ENCODE data around the gene MARCHF7. TPM values are rescaled to one million over a fixed set of nuclear protein-coding genes. Genes with fewer than 3 reads are reported as not detected.
A peak's percentile ranks its signal among the peaks of the same experiment; 100 is the strongest.

MARCHF7 gene
- total and polyA plus RNA-seq, 2 of the 13 experiments (the other 11 are each of a cell fraction or from before 2014, with no cell fraction given): 32.8 to 88.5 TPM

DNA sequence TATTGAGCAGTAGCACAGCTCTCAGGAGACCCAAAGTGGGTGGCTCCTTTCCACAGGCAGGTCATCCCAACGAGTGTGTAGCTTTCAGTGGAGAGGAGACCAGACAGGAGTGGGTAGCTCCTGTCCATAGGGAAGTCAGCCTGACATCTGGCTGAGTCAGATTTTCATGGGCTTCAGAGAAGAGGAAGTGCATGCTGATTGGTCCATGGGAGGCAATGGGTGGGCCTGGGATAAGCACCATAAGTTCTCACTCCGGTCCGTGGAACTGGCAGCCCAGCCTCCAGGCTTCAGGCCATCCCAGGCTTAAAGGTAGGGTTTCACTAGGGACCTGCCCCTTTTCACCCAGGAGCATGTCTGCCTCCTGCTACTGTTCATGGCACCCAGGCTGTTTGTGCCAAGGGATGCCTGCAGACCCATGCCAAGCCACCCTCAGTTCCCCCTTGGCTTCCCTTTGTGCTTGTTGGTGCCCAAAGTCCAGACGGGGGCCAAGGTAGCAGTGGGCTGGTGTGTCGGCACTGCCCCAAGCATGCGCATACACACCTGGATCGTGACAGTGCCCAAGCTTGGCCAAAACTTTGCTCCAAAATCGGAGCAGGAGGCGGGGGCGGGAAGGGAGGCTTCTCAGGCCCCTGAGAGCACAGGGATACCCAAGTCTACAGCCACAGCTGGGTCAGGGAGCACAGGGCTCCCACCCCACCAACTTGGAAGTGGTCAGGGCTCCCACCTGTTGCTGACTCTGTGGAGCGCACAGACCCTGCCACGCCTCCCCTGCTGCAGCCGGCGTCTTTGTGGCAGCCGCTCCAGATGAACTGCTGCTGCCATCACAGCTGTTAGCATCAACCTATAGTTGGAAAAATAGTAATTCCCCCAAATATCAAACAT is 26.4 kb downstream of the MARCHF7 start:
- 98% methylated on average over 9 of the region's 15 CpGs for WGBS (ENCODE audit: low lambda C conversion rate)
- TF ChIP-seq, protein P1, sequence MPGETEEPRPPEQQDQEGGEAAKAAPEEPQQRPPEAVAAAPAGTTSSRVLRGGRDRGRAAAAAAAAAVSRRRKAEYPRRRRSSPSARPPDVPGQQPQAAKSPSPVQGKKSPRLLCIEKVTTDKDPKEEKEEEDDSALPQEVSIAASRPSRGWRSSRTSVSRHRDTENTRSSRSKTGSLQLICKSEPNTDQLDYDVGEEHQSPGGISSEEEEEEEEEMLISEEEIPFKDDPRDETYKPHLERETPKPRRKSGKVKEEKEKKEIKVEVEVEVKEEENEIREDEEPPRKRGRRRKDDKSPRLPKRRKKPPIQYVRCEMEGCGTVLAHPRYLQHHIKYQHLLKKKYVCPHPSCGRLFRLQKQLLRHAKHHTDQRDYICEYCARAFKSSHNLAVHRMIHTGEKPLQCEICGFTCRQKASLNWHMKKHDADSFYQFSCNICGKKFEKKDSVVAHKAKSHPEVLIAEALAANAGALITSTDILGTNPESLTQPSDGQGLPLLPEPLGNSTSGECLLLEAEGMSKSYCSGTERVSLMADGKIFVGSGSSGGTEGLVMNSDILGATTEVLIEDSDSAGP (CRISPR knock-in tag; IDR thresholded peaks at IDR 0.05; ENCODE audit: borderline replicate concordance): no peak
- TF ChIP-seq AGO2 (optimal IDR thresholded peaks at IDR 0.05; ENCODE audit: low read depth, low read length) (peak; percentile 80), ZNF687 (CRISPR knock-in tag; IDR thresholded peaks at IDR 0.05) (peak; percentile 29; the same call in 1 of the 2 replicates), ZNF768 (CRISPR knock-in tag; IDR thresholded peaks at IDR 0.05) (peak; percentile 21; the same call in 1 of the 2 replicates), LBX2 (CRISPR knock-in tag; IDR thresholded peaks at IDR 0.05; ENCODE audit: borderline replicate concordance) (0 out of 2 replicates have a peak, but pooled peaks have one; percentile 59), MEIS2 (CRISPR knock-in tag; IDR thresholded peaks at IDR 0.05) (no peak)
- peak; percentile 57 for ATAC-seq
- intact Hi-C loops (cut with micrococcal nuclease; ENCODE audit: unreplicated experiment) (no loop called here), in situ Hi-C loops (cut with HindIII; ENCODE audit: extremely low pct_ligation_motif_present, low pct_unique_long_range_greater_than_20kb) (no loop called here)
- no peak for FAIRE-seq
- Histone ChIP-seq H3K79me2 (ENCODE audit: insufficient read depth, low read length) (peaks cover 80% of the 10 kb centered on the region), H2AFZ (ENCODE audit: low read length) (no peak overlapping the region), H3K4me1 (ENCODE audit: insufficient read depth, low read length) (no peaks in the 10 kb centered on the region), H3K4me2 (ENCODE audit: low read depth, low read length) (no peak overlapping the region), H4K20me1 (ENCODE audit: insufficient read depth, low read length) (peaks cover 42% of the 10 kb centered on the region), H3K4me3 (replicated peaks in 1 of 3; ENCODE audit: insufficient read depth in 1 of 3, low read depth in 2 of 3, low read length in 3 of 3) (no peak overlapping the region), H3K27me3 (ENCODE audit: control insufficient read depth in 1 of 2, insufficient read depth in 2 of 2, low read length in 2 of 2) (no peaks in the 10 kb centered on the region), H3K36me3 (replicated peaks in 1 of 2; ENCODE audit: control insufficient read depth in 1 of 2, insufficient read depth in 2 of 2, low read length in 2 of 2) (peaks cover 39 to 89% of the 10 kb centered on the region in 2 experiments), H3K27ac (ENCODE audit: extremely low read length, insufficient read depth, low read length) (no peak overlapping the region), H3K9me3 (ENCODE audit: low read length) (no peaks in the 10 kb centered on the region), H3K9ac (ENCODE audit: insufficient read depth, low read depth, low read length) (no peak overlapping the region)
- CTCF ChIA-PET (ENCODE audit: low intra/inter-chr PET ratio, low total read pairs): no interaction called here
- no peak for DNase-seq (ENCODE audit: low spot score)
- POLR2A ChIA-PET: interaction anchor here (1.0 kb wide), 1 partner anchor 23 kb away, joined by 3 read pairs; no protein-coding TSS in a partner anchor
- BruUV-seq (replicated peaks): no TSS peak
